ENCODE results near the gene SEMA3D. TPM values are rescaled to one million over a fixed set of nuclear protein-coding genes. Genes with fewer than 3 reads are reported as not detected.

The SEMA3D gene
- total RNA-seq, 1 experiment from 2014 or later: 4.8 TPM

- H3F3A ChIP-seq (ENCODE audit: insufficient read depth, low read depth): no peaks in the 10 kb centered on the region
- intact Hi-C loops (cut with micrococcal nuclease; ENCODE audit: unreplicated experiment): loop anchor here (2.0 to 10.0 kb wide), 5 partner anchors 833 to 1655 kb away; no protein-coding TSS in a partner anchor
- H3K4me2 ChIP-seq: no peak overlapping the region
- no peak for DNase-seq
- TF ChIP-seq EZH2 (IDR thresholded peaks at IDR 0.05; ENCODE audit: low read depth) (no peak), CTCF (conservative IDR thresholded peaks at IDR 0.05) (no peak)
- H3K27ac ChIP-seq: no peak overlapping the region
- no peak overlapping the region for H2AFZ ChIP-seq
- H3K4me1 ChIP-seq (replicated peaks; ENCODE audit: insufficient read depth): no peaks in the 10 kb centered on the region; the same call in 1 of the 2 replicates
- no peak overlapping the region for H3K4me3 ChIP-seq
- no peaks in the 10 kb centered on the region for H3K9me2 ChIP-seq (ENCODE audit: insufficient read depth)
- no peaks in the 10 kb centered on the region for H3K27me3 ChIP-seq (ENCODE audit: insufficient read depth, low read depth)
- CTCF ChIA-PET: interaction anchor here (0.6 to 3.0 kb wide), 4 partner anchors 752 to 1087 kb away, joined by 3 to 21 read pairs (median 6); no protein-coding TSS in a partner anchor
- BruUV-seq (replicated peaks): no TSS peak
- POLR2A ChIA-PET (ENCODE audit: unreplicated experiment): no interaction called here
- H3K9me3 ChIP-seq (ENCODE audit: insufficient read depth, low read depth): no peaks in the 10 kb centered on the region
- H3K36me3 ChIP-seq (ENCODE audit: low read depth): no peaks in the 10 kb centered on the region
- H4K20me1 ChIP-seq (ENCODE audit: insufficient read depth): no peaks in the 10 kb centered on the region
- no peaks in the 10 kb centered on the region for H3K79me2 ChIP-seq (ENCODE audit: low read depth)
Measured at GRCh38 chr7:85022064-85022697, 164.7 kb downstream of the SEMA3D start.

- no peak overlapping the region for H3K4me2 ChIP-seq
- intact Hi-C loops (cut with micrococcal nuclease; ENCODE audit: unreplicated experiment): loop anchor here (2.0 to 10.0 kb wide), 3 partner anchors 492 to 1609 kb away; no protein-coding TSS in a partner anchor
- H3K4me3 ChIP-seq: no peak overlapping the region
- peak; percentile 72 for TF ChIP-seq CTCF (conservative IDR thresholded peaks at IDR 0.05)
- no peak for TF ChIP-seq EZH2 (IDR thresholded peaks at IDR 0.05; ENCODE audit: low read depth)
- no peaks in the 10 kb centered on the region for H3K9me3 ChIP-seq (ENCODE audit: insufficient read depth, low read depth)
- H3K36me3 ChIP-seq (ENCODE audit: low read depth): no peaks in the 10 kb centered on the region
- ChIA-PET CTCF (interaction anchor here (3.0 kb wide), 1 partner anchor 1086 kb away, joined by 21 read pairs; no protein-coding TSS in a partner anchor), POLR2A (ENCODE audit: unreplicated experiment) (no interaction called here)
- DNase-seq: no peak
- no peaks in the 10 kb centered on the region for H3K9me2 ChIP-seq (ENCODE audit: insufficient read depth)
- no peak overlapping the region for H2AFZ ChIP-seq
- no peak overlapping the region for H3K27ac ChIP-seq
- no peaks in the 10 kb centered on the region for H4K20me1 ChIP-seq (ENCODE audit: insufficient read depth)
- no TSS peak for BruUV-seq (replicated peaks)
- H3K79me2 ChIP-seq (ENCODE audit: low read depth): no peaks in the 10 kb centered on the region
- H3K27me3 ChIP-seq (ENCODE audit: insufficient read depth, low read depth): no peaks in the 10 kb centered on the region
- no peaks in the 10 kb centered on the region; the same call in 1 of the 2 replicates for H3K4me1 ChIP-seq (replicated peaks; ENCODE audit: insufficient read depth)
- no peaks in the 10 kb centered on the region for H3F3A ChIP-seq (ENCODE audit: insufficient read depth, low read depth)
Measured at GRCh38 chr7:85021101-85021704, 165.7 kb downstream of the SEMA3D start.

- CTCF ChIA-PET: interaction anchor here (1.0 to 1.2 kb wide), 2 partner anchors 1042 to 1084 kb away, joined by 3 to 5 read pairs; no protein-coding TSS in a partner anchor
- H3K27ac ChIP-seq: no peak overlapping the region
- H3K4me1 ChIP-seq (replicated peaks; ENCODE audit: insufficient read depth): no peaks in the 10 kb centered on the region; the same call in 1 of the 2 replicates
- H3K4me2 ChIP-seq: no peak overlapping the region
- H3K36me3 ChIP-seq (ENCODE audit: low read depth): no peaks in the 10 kb centered on the region
- H3K9me3 ChIP-seq (ENCODE audit: insufficient read depth, low read depth): no peaks in the 10 kb centered on the region
- POLR2A ChIA-PET (ENCODE audit: unreplicated experiment): no interaction called here
- no peaks in the 10 kb centered on the region for H4K20me1 ChIP-seq (ENCODE audit: insufficient read depth)
- no peaks in the 10 kb centered on the region for H3K9me2 ChIP-seq (ENCODE audit: insufficient read depth)
- H3K4me3 ChIP-seq: no peak overlapping the region
- TF ChIP-seq CTCF (conservative IDR thresholded peaks at IDR 0.05): no peak
- no peak for TF ChIP-seq EZH2 (IDR thresholded peaks at IDR 0.05; ENCODE audit: low read depth)
- no peak overlapping the region for H2AFZ ChIP-seq
- no peak for DNase-seq
- H3F3A ChIP-seq (ENCODE audit: insufficient read depth, low read depth): no peaks in the 10 kb centered on the region
- no peaks in the 10 kb centered on the region for H3K27me3 ChIP-seq (ENCODE audit: insufficient read depth, low read depth)
- H3K79me2 ChIP-seq (ENCODE audit: low read depth): no peaks in the 10 kb centered on the region
- no TSS peak for BruUV-seq (replicated peaks)
- intact Hi-C loops (cut with micrococcal nuclease; ENCODE audit: unreplicated experiment): loop anchor here (2.0 to 10.0 kb wide), 3 partner anchors 491 to 1607 kb away; no protein-coding TSS in a partner anchor
Measured at GRCh38 chr7:85019778-85020177, 167.1 kb downstream of the SEMA3D start.
